Measurements from ENCODE around the gene GLYR1.

The GLYR1 gene

GRCh38 chr16:4846503-4846900 lies 586 bp downstream of the GLYR1 start:
- no peak for DNase-seq

DNA sequence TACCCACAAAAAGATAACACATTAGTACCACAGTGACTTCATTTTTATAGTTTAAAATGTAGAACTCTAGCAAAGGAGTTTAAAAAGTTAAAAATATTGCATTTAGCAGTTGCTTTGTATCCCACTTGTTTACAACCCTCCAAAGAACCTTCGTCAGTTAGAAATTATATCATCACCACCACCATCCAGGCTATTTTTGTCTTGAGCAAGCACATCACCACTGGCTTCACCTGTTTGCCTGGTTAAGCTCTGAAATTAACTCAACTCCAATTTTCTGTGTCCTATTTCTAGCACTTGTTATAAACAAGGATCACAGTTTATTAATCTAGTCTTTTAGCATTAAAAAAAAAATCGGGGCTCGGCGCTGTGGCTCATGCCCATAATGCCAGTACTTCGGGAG lies 6.1 kb downstream of the GLYR1 start:
- no peak for DNase-seq

- no peak for DNase-seq
Observed at GRCh38 chr16:4839942-4840341, 7.1 kb downstream of the GLYR1 start.

DNA sequence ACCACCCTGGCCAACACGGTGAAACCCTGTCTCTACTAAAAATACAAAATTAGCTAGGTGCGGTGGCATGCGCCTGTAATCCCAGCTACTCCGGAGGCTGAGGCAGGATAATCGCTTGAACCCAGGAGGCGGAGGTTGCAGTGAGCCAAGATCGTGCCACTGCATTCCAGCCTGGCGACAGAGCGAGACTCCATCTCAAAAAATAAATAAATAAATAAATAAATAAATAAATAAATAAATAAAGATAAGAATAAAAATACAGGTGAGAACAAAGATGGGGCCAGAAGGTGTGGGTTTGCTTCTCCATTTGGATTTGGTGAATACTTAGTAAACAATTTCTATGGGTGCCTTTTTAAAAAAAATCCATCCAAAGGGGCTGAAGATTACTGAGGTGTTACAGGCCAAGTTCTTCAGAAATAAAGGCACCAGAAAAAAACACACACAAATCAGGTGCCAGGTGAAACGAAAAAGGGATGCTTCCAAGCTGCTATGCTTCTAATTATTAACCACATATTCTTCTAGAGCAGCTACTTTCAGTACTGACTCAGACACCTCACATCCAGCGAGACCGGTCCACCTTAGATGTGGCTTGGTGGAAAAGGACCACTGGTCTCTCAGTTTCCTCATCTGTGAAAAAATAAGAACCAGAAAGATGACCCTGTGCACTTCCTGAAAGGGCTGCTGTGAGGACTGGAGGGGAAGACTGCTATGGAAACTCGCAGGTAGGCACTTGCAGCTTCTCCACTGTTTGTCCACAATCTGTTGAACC lies 9.2 kb downstream of the GLYR1 start:
- no peak for DNase-seq

- no peak for DNase-seq
Observed at GRCh38 chr16:4836727-4837126, 10.4 kb downstream of the GLYR1 start.

GRCh38 chr16:4833584-4833983 lies 13.5 kb downstream of the GLYR1 start:
- no peak for DNase-seq

GRCh38 chr16:4832698-4833343 lies 14.3 kb downstream of the GLYR1 start:
- DNase-seq = no peak

GRCh38 chr16:4831616-4832015 lies 15.5 kb downstream of the GLYR1 start:
- DNase-seq = no peak

DNA sequence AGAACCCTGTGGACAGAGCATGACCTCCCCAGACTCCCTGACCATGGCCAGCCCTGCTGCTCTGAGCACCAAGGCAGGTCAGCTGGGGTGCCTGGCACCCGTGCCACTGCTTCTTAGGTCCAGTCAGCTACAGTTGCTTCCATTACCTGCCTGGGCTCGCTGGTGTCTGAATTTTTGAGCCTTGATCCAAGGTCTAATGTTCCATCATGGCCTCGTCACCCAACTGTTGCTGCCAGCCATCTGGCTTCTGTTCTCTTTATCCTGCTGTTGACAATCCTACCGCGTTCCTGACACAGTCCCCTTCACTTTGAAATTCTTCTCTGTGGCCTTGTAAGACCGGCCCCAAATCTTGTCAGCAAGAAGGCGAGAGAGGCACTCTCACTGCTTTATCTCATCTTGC lies 16.7 kb downstream of the GLYR1 start:
- DNase-seq = no peak

- no peak for DNase-seq
Observed at GRCh38 chr16:4828567-4829321, 18.3 kb downstream of the GLYR1 start.

DNA sequence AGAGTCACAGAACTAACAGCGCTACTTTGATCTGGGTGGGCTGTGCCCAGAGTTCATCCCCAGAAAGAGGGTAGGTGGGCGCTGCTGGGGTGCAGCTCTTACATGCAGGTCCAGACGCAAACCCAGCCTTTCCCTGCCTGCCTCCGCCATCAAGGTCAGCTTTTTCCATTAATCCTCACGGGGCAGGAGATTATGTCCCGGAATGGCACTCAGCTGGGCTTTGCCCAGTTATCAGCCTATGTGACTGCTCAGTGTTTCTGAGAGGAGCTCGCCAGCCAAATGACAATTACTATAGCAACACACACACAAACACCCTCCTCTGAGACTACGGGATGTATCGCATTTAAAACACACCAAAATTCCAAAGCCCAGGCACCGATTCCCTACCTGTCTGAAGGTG lies 20.1 kb downstream of the GLYR1 start:
- DNase-seq = no peak

DNA sequence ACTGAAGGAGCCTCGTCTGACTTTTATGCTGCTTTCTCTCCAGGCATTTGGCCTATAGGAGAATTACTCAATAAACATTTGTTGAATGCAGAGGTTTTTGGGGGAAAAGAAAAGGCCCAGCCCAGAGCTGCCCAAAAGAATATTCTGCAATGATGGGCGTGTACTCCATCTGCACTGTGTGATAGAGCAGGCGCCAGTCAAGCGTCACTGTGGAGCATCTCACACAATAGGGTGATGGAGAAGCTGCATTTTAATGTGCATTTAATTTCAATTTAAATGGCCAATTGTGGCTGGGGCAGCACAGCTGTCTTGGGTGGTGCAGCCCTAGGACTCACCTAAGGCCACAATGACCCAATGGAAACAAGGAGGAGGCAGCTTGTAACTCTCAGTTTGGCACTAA lies 20.6 kb downstream of the GLYR1 start:
- DNase-seq = no peak

DNA sequence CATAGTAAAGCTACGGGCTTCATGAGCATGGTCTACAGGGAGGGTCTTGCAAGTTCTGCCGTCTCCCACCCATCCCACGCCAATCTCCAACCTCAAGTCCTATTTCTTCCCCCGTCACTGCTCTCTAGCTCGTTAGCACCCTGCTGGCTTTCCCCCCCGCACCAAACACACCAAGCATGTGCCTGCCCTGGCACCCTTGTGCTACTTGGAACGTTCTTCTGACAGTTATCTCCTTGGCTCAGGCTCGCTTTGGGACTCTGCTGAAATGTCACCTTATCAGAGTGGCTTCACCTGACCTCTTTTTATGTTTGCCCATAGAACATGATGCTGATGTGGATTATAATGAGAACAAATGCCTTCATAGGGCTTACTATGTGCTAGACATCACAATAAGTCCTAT lies 21.9 kb downstream of the GLYR1 start:
- no peak for DNase-seq

GRCh38 chr16:4820652-4821051 lies 26.4 kb downstream of the GLYR1 start:
- DNase-seq = no peak

GRCh38 chr16:4814542-4815173 lies 32.4 kb downstream of the GLYR1 start:
- DNase-seq = no peak

DNA sequence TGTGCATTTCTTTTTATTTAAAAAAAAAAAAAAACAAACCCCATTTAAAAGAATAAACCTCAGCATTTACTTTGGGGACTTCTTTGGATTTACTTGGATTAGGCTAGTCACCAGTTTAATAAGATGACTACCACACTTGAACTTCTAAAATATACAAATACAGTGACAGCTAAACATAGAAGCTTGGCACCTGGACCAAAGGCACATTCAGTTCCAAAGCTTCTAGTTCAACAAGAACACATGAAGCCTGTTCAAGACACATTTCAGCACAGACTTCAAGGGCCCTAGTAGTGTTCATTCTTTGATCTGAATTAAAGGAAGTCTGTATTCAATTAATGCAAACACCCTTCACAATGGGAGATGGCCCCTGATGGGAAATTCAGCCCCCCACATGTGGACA lies 33.0 kb downstream of the GLYR1 start:
- DNase-seq = no peak

GRCh38 chr16:4813251-4814003 lies 33.7 kb downstream of the GLYR1 start:
- no peak for DNase-seq

DNA sequence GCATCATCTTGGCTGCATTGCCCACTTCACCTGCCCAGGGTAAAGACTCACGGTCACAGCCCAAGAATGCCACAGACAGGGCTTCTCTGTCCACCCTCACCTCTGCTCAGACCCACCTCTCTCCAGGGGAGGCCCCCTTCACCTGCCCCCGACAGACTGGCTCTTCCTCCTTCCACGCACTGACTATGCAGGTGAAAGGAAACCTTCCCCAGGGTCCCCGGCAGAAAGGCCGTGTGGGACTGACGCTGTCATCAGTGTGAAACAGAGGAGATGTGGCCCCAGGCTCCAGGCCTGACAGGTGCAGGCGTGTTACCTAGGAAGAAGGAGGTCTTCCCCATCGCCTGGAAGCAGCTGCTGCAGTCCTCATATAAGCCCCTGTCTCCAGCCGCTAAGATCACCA lies 35.3 kb downstream of the GLYR1 start:
- no peak for DNase-seq

DNA sequence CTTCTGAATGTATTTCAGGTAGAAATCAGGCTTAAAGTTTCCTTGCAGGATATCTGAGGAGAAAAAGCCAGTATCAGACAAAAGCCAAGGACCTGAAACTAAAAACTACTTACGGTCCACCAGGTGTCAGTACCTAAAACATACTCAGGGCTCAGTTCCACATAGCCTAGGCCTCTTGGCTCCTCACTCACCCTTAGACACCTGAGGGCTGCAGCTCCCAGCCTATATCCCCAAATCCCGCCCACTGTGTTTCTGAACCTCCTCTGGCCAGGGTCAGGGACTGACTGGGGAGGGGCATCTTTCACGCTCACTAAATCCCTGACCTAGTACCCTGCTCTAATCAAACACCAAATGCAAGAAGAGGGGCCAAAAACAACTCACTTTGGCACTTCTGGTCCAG lies 35.8 kb downstream of the GLYR1 start:
- no peak for DNase-seq

DNA sequence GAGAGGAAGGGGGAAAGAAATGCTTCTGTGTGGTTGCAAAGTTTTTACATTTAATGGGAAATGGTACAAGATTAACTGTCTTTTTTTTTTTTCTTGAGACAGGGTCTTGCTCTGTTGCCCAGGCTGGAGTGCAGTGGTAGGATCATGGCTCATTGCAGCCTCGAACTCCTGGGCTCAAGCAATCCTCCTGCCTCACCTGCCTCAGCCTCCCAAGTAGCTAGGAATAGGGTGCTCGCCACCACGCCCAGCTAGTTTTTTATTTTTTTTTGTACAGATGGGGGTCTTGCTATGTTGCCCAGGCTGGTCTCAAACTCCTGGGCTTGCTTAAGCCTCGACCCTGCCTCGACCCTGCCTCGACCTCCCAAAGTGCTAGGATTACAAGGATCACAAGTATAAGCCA lies 40.8 kb downstream of the GLYR1 start:
- DNase-seq = no peak

- no peak for DNase-seq
Observed at GRCh38 chr16:4805231-4805630, 41.9 kb downstream of the GLYR1 start.

DNA sequence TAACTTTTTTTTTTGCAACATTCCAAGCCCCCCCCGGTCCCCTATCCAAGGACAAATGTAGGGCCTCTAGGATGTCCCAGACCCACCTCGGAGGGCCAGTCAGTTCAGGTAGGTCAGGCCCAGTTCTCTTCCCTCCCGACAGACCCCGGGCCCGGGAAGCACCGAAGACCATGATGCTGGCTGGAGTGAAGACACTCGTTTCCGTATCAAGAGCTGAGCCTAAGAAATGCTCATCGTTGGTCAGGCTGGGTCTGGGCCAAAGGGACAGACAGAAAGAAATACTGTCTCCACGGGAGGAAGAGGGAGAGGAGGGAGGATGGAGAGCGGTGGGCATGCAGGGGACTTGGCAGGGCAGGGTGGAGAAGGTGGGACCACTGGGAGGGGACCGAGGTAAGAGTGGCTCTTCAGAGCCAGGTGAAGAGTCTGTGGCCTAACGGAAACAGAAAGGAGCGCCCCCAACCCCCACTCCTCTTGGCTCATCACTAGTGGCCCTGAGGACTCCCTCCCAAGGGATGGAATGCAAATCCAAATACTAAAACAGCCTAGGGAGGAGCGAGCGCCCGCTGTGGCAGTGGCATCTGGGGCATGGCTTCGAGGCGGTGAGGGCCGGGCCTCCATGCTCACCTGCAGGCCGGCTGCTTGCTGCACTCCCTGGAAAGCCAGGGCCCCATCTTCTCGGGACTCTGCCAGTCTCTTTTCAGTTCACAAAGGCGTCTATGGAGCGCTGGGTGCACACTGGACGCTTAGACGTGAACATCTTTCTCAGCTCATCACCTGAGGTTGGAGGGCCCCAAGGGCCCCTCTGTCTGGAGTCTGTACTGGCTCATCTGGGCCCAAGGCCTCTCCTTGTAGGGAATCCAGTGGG lies 43.0 kb downstream of the GLYR1 start:
- no peak for DNase-seq
